Aorta (tissue), 5 donors: ENCODE measurements around the gene MRPS18B. TPM values are rescaled to one million over a fixed set of nuclear protein-coding genes. Genes with fewer than 3 reads are reported as not detected.
"Not testable (repeated sequence)": the region's sequence is repeated elsewhere in the genome, so short reads cannot be mapped to it uniquely, and the experiment has no call there.

Experiments
- ATAC-seq: fragments of 200-7000 bp; cut with Tn5 transposase; one replicate; pipeline ENCODE4 v1.9.1; 2022; ENCODE audit warnings: moderate library complexity; ENCODE audit not compliant: low FRiP score
- DNase-seq, 2 donors: peaks; one replicate each; pipeline ENCODE4 v3.0.0-alpha.2; 2020
- H3K27ac ChIP-seq, 2 donors: one replicate each; pipeline ENCODE4 v1.5.1; 2013; ENCODE audit warnings: low read length in 2 of 2, mild to moderate bottlenecking in 2 of 2, moderate library complexity in 2 of 2, control low read depth in 1 of 2, inconsistent platforms in 1 of 2, low read depth in 1 of 2
- H3K27me3 ChIP-seq, 2 donors: one replicate each; pipeline ENCODE4 v1.6.1; 2013; ENCODE audit warnings: control low read depth in 1 of 2, low read length in 1 of 2, mild to moderate bottlenecking in 1 of 2, moderate library complexity in 1 of 2; ENCODE audit not compliant: insufficient read depth in 2 of 2, control insufficient read depth in 1 of 2
- H3K36me3 ChIP-seq, 2 donors: one replicate each; pipeline ENCODE4 v1.6.1; 2013; ENCODE audit warnings: control low read depth in 1 of 2, low read length in 1 of 2, mild to moderate bottlenecking in 1 of 2; ENCODE audit not compliant: insufficient read depth in 2 of 2, control insufficient read depth in 1 of 2
- H3K4me1 ChIP-seq, 2 donors: one replicate each; pipeline ENCODE4 v1.6.1; 2013; ENCODE audit warnings: low read length in 2 of 2, control low read depth in 1 of 2, mild to moderate bottlenecking in 1 of 2, moderate library complexity in 1 of 2; ENCODE audit not compliant: insufficient read depth in 2 of 2, control insufficient read depth in 1 of 2
- H3K4me3 ChIP-seq, 2 donors: one replicate each; pipeline ENCODE4 v1.5.1; 2013; ENCODE audit warnings: low read length in 2 of 2, control low read depth in 1 of 2, mild to moderate bottlenecking in 1 of 2
- H3K9me3 ChIP-seq: one replicate; pipeline ENCODE4 v1.6.1; 2013; ENCODE audit warnings: mild to moderate bottlenecking, low read length; ENCODE audit not compliant: control insufficient read depth
- WGBS, 2 donors: extraction: QIAGEN DNeasy Blood & Tissue Kit; methylation state at CpG; one replicate each; pipeline ENCODE4 v1.1.7; 2013; 5-methylcytosine and 5-hydroxymethylcytosine counted together
- intact Hi-C, 2 donors: fragments of 100-400 bp; cut with DNase I; formaldehyde crosslinking; loops; one replicate each; pipeline versions ENCODE4 v1.14.2 to v1.15.0; 2022
- polyA plus RNA-seq, 2 donors: library from polyadenylated mRNA; stranded (reverse); fragments of 200-250 nt; gene quantifications; one replicate each; pipeline ENCODE4 v1.2.3, GENCODE V29; 2013
- total RNA-seq, 2 donors: library from RNA; stranded (reverse); fragmentation: NEBNext Ultra II Directional; extraction: Animal tissue kit (Norgen Biotek cat#: 25700); gene quantifications; one replicate each; pipeline ENCODE4 v1.2.1, GENCODE V29; 2021
- donor health status: healthy with polysubstance abuse.
- donor health status: Bipolar disorder and iron deficiency.
- donor health status: DM: no; HTN: no; CAD: no.
- donor health status: DM: no; HTN: no; CAD: no.
- donor health status: DM: yes; HTN: yes; CAD: no.

Gene MRPS18B
- total and polyA plus RNA-seq, 4 donors, result 26.6 to 45.6 (median 34.0) TPM

DNA sequence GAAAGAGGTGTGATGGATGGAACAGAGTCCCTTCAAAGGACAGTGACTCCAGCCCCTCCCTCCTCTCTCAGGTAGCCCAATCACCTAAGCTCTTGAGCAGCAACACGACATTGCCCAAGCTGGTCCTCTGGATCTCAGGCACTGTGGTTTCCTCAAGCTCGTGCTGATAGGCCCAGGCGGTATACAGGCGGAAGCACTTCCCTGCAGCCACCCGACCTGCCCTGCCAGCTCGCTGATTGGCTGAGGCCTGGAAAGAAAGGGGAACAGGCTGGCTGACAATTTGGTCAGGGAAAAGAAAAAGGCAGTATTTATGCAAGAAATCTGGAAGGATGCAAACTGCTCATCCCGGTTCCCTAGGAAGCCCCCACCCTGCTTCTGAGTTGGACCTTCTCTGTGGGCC lies 38.9 kb downstream of the MRPS18B start:
- H3K4me1 ChIP-seq, result no peaks in the 10 kb centered on the region
- intact Hi-C loops, result no loop called here
- H3K9me3 ChIP-seq, result no peaks in the 10 kb centered on the region
- DNase-seq, result peak in 1 of 2 donors; percentile 74
- no peak overlapping the region for H3K4me3 ChIP-seq
- ATAC-seq, result no peak
- 81 to 90% methylated on average over 7 of the region's 7 CpGs for WGBS, 2 donors
- H3K27me3 ChIP-seq, result no peaks in the 10 kb centered on the region
- no peak overlapping the region for H3K27ac ChIP-seq
- peaks cover 2 to 11% of the 10 kb centered on the region in 2 donors for H3K36me3 ChIP-seq

DNA sequence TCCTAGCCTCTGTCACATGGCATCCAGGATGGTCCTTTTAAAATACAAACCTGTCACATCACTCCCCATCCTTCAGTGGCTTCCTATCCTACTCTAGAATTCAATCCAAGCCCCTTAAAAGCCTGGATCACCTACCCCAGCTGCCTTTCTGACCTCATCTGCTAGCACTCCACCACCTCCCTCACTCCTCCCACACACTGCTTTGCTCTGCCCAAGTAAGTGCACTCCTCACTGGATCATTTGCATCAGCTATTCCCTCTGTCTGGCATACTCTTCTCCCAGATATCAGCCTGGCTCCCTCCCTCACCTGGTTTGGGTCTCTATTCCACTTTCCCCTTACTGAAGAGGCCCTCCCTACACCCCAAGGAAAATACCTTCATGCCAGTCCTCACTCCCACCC lies 39.8 kb downstream of the MRPS18B start:
- Histone ChIP-seq H3K4me3 (no peak overlapping the region), H3K27ac (no peak overlapping the region), H3K9me3 (no peaks in the 10 kb centered on the region), H3K27me3 (no peaks in the 10 kb centered on the region), H3K36me3 (peaks cover 4 to 15% of the 10 kb centered on the region in 2 donors), H3K4me1 (no peaks in the 10 kb centered on the region)
- ATAC-seq (no peak), DNase-seq (no peak)
- intact Hi-C loops, result no loop called here

DNA sequence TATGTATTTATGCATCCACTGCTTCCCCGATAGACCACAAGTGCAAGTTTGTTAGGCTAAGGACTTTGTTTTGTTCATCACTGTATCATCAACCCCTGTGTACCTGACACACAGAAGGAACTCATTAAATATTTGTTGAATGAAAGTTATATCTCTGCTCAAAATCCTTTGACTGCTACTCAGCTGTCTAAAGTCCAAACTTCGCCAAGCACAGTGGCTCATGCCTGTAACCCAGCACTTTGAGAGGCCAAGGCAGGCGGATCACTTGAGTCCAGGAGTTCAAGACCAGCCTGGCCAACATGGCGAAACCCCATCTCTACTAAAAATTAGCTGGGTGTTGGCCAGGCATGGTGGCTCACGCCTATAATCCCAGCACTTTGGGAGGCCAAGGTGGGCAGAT lies 40.3 kb downstream of the MRPS18B start:
- DNase-seq, ATAC-seq, H3K4me3 ChIP-seq, H3K9me3 ChIP-seq, H3K27ac ChIP-seq, H3K4me1 ChIP-seq, intact Hi-C loops, H3K27me3 ChIP-seq: not testable (repeated sequence)
- H3K36me3 ChIP-seq, result peaks cover 9 to 15% of the 10 kb centered on the region in 2 donors
- 89 to 93% methylated on average over 5 of the region's 5 CpGs for WGBS, 2 donors

DNA sequence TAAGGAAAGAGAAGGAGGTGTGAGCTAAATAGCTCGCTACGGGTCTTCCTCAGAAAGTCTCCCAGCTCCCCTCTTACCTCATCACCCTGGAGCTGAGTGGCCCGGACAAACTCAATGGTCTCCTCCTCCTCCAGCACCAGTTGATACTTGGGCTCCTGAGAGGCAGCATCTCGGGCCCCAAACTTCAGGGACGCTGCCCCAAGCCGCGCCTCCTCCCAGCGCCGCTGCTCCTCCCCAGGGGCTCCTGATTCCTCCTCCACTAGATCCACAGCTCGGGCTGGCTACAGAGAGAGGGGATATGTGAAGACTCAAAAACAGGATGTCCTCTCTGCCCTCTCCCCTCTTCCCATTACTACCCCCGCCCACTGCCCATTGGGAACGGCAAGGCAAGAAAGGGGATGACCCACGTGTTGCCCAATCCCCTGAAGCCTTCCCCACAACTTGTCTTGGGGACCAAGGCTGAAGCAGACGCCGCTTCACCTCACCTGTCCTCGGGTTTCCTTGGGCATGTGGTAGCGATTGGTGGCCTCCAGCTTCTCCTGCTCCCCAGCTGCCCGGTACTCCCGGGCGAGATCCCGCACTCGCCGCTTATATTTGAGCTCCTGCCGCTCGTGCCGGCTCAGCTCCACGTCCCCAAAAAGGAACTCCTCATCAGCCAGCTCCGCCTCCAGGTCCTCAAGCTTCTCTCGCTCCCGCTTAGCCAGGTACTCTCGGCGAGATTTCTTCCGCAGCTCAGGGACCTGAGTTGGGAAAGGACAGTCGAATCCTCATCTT lies 47.5 kb downstream of the MRPS18B start:
- H3K27me3 ChIP-seq, result no peaks in the 10 kb centered on the region
- no peak overlapping the region for H3K27ac ChIP-seq
- DNase-seq, result no peak
- WGBS, 2 donors, result 91 to 92% methylated on average over 34 of the region's 34 CpGs
- no peak overlapping the region for H3K4me3 ChIP-seq
- no peaks in the 10 kb centered on the region for H3K4me1 ChIP-seq
- ATAC-seq, result no peak
- H3K9me3 ChIP-seq, result no peaks in the 10 kb centered on the region
- intact Hi-C loops, result no loop called here
- peaks cover 11 to 13% of the 10 kb centered on the region in 2 donors for H3K36me3 ChIP-seq

- DNase-seq, H3K27ac ChIP-seq, intact Hi-C loops, H3K9me3 ChIP-seq, H3K27me3 ChIP-seq, H3K4me1 ChIP-seq, H3K4me3 ChIP-seq, ATAC-seq: not testable (repeated sequence)
- peaks cover 13 to 16% of the 10 kb centered on the region in 2 donors for H3K36me3 ChIP-seq
- 79 to 85% methylated on average over 2 of the region's 2 CpGs for WGBS, 2 donors
Measured at GRCh38 chr6:30666300-30666699, 48.7 kb downstream of the MRPS18B start.

DNA sequence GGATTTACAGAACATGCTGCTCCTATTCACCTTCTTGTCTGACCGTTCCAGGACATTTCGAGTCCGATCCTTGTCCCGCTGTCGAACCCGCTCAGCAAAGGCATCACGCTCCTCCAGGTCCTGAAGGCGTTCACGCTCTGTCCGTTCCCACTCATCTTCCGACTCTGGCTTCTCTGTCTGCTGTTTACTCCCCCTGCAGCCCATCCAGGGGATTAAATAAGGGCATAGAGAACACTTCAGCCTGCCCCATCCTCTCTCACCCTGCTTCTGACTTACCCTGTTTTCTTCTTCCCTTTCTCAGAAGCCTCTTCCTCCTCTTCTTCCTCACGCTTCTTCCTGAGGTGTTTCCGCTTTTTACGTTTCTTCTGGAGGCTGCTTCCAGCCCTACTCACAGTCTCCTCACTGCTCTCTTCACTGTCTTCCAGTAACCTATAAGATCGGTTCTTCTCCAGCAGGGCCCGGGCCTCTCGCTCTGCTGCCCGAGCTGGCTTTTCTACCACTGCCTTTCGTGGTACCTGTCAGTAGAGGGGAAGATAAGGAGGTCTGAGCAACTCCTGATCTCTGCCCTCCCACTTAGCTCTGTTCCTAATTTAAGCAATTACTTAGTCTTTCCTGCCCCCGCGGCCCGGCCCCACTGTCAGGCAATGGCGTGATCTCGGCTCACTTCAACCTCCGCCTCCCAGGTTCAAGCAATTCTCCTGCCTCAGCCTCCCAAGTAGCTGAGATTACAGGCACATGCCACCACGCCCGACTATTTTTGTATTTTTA lies 53.3 kb downstream of the MRPS18B start:
- no peaks in the 10 kb centered on the region for H3K9me3 ChIP-seq
- intact Hi-C loops, result loop anchor here (5.0 to 10.0 kb wide), 3 partner anchors 44 to 204 kb away; partner anchors contain the start of genes ATAT1 (in 1 of the 2), MRPS18B (in 1 of the 2) and PPP1R10 (in 1 of the 2)
- H3K4me1 ChIP-seq, result no peaks in the 10 kb centered on the region
- no peak for DNase-seq
- ATAC-seq, result no peak
- H3K4me3 ChIP-seq, result no peak overlapping the region
- H3K36me3 ChIP-seq, result peaks cover 3 to 4% of the 10 kb centered on the region in 2 donors
- WGBS, 2 donors, result 87% methylated on average over 27 of the region's 27 CpGs
- H3K27me3 ChIP-seq, result no peaks in the 10 kb centered on the region
- no peak overlapping the region for H3K27ac ChIP-seq

DNA sequence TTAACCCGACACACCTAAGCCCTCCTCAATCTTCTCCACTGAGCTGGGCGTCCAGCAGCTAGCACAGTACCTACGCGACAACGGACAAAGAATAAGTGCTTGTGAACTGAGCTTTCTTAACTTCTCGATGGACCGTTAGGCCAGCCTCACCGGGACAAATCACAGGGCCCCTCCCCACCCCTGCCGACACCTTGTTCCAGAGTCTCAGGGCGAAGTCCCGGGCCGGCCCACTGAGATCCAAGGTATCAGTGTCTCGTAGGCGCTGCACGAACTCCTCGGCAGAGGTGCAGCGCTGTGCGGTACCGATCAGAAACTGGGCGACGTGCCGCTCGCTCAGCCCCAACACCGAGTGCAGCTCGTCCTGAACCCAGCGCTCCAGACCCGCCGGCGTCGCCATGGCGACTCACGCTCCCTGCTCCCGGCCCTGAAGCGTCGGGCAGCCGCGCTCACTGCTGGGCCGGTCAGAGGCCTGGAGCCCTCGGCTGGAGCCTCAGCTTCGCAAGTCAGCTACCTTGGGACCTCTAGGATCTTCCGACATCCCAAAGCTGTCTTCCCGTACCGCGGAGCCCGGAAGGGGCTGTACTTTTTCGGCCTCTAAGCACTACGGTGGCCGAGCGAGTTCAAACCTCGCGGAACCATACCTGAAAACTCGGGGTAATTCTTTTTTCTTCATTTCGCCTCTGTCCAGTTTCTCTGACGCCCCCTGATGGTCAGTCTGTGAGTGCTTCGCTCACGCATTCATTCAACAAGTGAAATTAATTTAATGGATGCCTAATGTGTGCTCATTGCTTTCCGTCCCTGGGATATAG lies 55.0 kb downstream of the MRPS18B start, which contains the start of gene DHX16:
TSS of gene DHX16 (minus strand) at position 562 of the 809 bp plus-strand sequence. CDS start at position 397, 165 bp downstream.
- DNase-seq (peak; percentile 98), ATAC-seq (peak; percentile 96)
- intact Hi-C loops, result loop anchor here (5.0 to 10.0 kb wide), 3 partner anchors 45 to 202 kb away; partner anchors contain the start of genes ATAT1 (in 1 of the 2), MRPS18B (in 1 of the 2) and PPP1R10 (in 1 of the 2)
- H3K4me1 ChIP-seq, result no peaks in the 10 kb centered on the region
- H3K36me3 ChIP-seq, result peaks cover 0 to 8% of the 10 kb centered on the region in 2 donors
- whole genome bisulfite sequencing, 2 donors, result 0% methylated on average over 57 of the region's 57 CpGs
- no peaks in the 10 kb centered on the region for H3K9me3 ChIP-seq
- H3K4me3 ChIP-seq, result peak within 1 kb of the TSS; percentile 63 to 69
- H3K27me3 ChIP-seq, result no peaks in the 10 kb centered on the region
- peak within 1 kb of the TSS in 1 of 2 donors; percentile 2 for H3K27ac ChIP-seq
